Peyer's patch (tissue), 4 donors: Measurements from ENCODE around the gene GAL3ST3. TPM values are rescaled to one million over a fixed set of nuclear protein-coding genes. Genes with fewer than 3 reads are reported as not detected.

Experiments
- DNase-seq, 3 donors: peaks; one replicate each; pipeline ENCODE4 v3.0.0-alpha.2; 2017 to 2019
- H3K27ac ChIP-seq, 4 donors: fragments of 200-600 bp; sonication (generic); one replicate each; pipeline ENCODE4 v1.5.1; 2016 to 2019
- H3K27me3 ChIP-seq, 2 donors: fragments of 200-600 bp; sonication (generic); one replicate each; pipeline ENCODE4 v1.5.1; 2019
- H3K36me3 ChIP-seq, 3 donors: fragments of 200-600 bp; sonication (generic); one replicate each; pipeline ENCODE4 v1.5.1; 2016 to 2019
- H3K4me1 ChIP-seq, 4 donors: fragments of 200-600 bp; sonication (generic); one replicate each; pipeline ENCODE4 v1.5.1; 2016 to 2019
- H3K4me3 ChIP-seq, 4 donors: fragments of 200-600 bp; sonication (generic); 1 replicate in 3 of 4; 2 replicates in 1 of 4; pipeline ENCODE4 v1.5.1; 2016 to 2019; ENCODE audit warnings: mild to moderate bottlenecking in 1 of 4
- H3K9me3 ChIP-seq, 4 donors: fragments of 200-600 bp; sonication (generic); one replicate each; pipeline ENCODE4 v1.5.1; 2016 to 2019; ENCODE audit warnings: mild to moderate bottlenecking in 1 of 4
- CTCF ChIP-seq, 6 experiments: fragments of 450-650 bp in 4 of 6; fragments of 200-600 bp in 2 of 6; sonication (generic) in 1 of 6; IDR thresholded peaks; one replicate each; pipeline ENCODE4 v1.5.1; 2017 to 2019; ENCODE audit warnings: antibody characterized with exemption in 6 of 6, mild to moderate bottlenecking in 3 of 6, moderate library complexity in 1 of 6
- POLR2A ChIP-seq, 2 donors: fragments of 450-650 bp; IDR thresholded peaks; one replicate each; pipeline ENCODE4 v1.5.1; 2017; ENCODE audit warnings: antibody characterized with exemption in 2 of 2, mild to moderate bottlenecking in 2 of 2, moderate library complexity in 2 of 2
- total RNA-seq, 4 donors: library from RNA; depleted of rRNA; stranded (reverse); fragments of >200 nt; gene quantifications; one replicate each; pipeline ENCODE4 v1.1.0, GENCODE V29; 2016

Gene GAL3ST3
- total RNA-seq, 4 donors from 2014 or later = not detected

DNA sequence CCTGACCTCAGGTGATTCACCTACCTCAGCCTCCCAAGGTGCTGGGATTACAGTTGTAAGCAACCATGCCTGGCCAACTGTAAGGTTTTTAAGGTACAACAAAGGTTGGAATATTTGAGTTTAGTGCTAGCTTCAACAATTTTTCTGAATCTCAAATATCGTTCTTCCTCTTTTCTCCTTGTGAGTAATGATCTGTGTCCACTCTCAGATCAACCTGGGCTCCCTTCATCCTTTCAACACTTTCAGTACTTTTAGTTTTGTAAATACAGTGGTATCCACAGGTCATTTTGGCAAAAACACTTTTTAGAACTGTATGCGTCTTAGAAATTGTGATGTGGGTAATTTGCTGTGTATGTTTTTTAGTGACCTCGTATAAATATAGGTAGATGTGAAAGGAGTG, 29.0 kb upstream of the GAL3ST3 start:
- no peak for TF ChIP-seq POLR2A (IDR thresholded peaks at IDR 0.05)
- TF ChIP-seq CTCF (IDR thresholded peaks at IDR 0.05) = no peak
- H3K4me1 ChIP-seq = peaks cover 0 to 31% (median 19%) of the 10 kb centered on the region in 4 donors
- H3K9me3 ChIP-seq = no peaks in the 10 kb centered on the region
- peak in 1 of 3 donors; percentile 16 for DNase-seq
- H3K4me3 ChIP-seq = no peak overlapping the region
- H3K36me3 ChIP-seq = no peaks in the 10 kb centered on the region
- H3K27ac ChIP-seq = peak overlapping the region in 1 of 4 donors; percentile 65
- H3K27me3 ChIP-seq = no peaks in the 10 kb centered on the region

DNA sequence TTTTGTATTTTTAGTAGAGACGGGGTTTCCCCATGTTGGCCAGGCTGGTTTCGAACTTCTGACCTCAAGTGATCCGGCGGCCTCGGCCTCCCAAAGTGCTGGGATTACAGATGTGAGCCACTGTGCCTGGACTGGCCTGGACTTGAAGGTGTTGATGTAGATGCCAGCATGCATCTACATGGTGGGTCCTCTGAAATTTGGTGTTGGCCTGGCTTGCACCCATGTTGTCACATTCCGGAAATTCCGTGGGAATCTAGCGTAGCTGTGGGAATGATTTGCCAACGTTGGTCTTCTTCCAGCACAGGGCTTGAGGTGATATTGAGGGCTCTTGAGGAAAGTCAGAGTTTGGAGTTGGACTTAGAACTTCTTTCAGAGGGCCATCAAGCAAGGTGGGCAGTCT, 27.6 kb upstream of the GAL3ST3 start:
- TF ChIP-seq CTCF (IDR thresholded peaks at IDR 0.05) (no peak), POLR2A (IDR thresholded peaks at IDR 0.05) (no peak)
- no peaks in the 10 kb centered on the region for H3K27me3 ChIP-seq
- no peaks in the 10 kb centered on the region for H3K9me3 ChIP-seq
- no peak overlapping the region for H3K27ac ChIP-seq
- no peak overlapping the region for H3K4me3 ChIP-seq
- DNase-seq = no peak
- H3K36me3 ChIP-seq = no peaks in the 10 kb centered on the region
- H3K4me1 ChIP-seq = peaks cover 0 to 21% (median 12%) of the 10 kb centered on the region in 4 donors

DNA sequence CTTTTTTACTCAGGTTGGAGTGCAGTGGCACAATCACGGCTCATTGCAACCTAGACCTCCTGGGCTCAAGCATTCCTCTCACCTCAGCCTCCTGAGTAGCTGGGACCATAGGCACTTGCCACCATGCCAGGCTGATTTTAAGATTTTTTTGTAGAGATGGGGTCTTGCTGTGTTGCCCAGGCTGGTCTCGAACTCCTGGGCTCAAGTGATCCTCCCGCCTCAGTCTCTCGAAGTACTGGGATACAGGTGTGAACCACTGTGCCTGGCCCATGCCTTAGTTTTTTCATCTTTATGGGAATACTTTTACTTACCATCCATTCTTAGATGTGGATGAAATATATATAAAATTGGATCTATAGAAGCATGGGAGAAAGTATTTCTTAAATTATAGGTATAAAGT, 26.3 kb upstream of the GAL3ST3 start:
- Histone ChIP-seq H3K36me3 (no peaks in the 10 kb centered on the region), H3K27me3 (no peaks in the 10 kb centered on the region), H3K4me3 (no peak overlapping the region), H3K27ac (no peak overlapping the region), H3K9me3 (no peaks in the 10 kb centered on the region), H3K4me1 (peaks cover 0 to 12% (median 3%) of the 10 kb centered on the region in 4 donors)
- peak in 1 of 3 donors; percentile 9 for DNase-seq
- TF ChIP-seq POLR2A (IDR thresholded peaks at IDR 0.05) (no peak), CTCF (IDR thresholded peaks at IDR 0.05) (no peak)

- H3K36me3 ChIP-seq = peaks cover 0 to 6% (median 0%) of the 10 kb centered on the region in 3 donors
- no peak for TF ChIP-seq POLR2A (IDR thresholded peaks at IDR 0.05)
- TF ChIP-seq CTCF (IDR thresholded peaks at IDR 0.05) = no peak
- H3K4me1 ChIP-seq = peaks cover 0 to 17% (median 5%) of the 10 kb centered on the region in 4 donors
- no peak overlapping the region for H3K27ac ChIP-seq
- no peaks in the 10 kb centered on the region for H3K9me3 ChIP-seq
- no peak overlapping the region for H3K4me3 ChIP-seq
- peak in 1 of 3 donors; percentile 13 for DNase-seq
- no peaks in the 10 kb centered on the region for H3K27me3 ChIP-seq
Observed at GRCh38 chr11:66073669-66074068, 24.7 kb upstream of the GAL3ST3 start.

DNA sequence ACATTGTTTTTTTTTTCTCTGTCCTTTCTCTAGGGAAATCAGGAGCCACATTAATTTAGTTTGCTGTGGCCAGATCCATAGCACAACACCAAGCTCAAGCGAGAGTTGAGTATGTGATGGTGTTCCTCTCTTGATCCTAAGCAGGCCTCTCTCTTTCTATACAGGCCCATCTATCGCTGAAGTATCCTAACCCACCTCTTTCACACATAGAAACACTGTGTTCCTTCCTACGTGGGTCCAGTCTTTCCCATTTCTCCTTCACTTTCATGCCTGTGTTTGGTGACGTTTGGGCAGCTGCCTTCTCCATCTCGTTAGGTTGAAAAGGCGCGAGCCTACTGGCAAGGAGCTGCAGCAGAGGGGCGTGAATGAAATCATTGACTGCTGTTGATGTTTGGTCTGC, 23.6 kb upstream of the GAL3ST3 start:
- H3K4me1 ChIP-seq = peaks cover 0 to 28% (median 5%) of the 10 kb centered on the region in 4 donors
- no peak for TF ChIP-seq POLR2A (IDR thresholded peaks at IDR 0.05)
- TF ChIP-seq CTCF (IDR thresholded peaks at IDR 0.05) = no peak
- no peak overlapping the region for H3K27ac ChIP-seq

DNA sequence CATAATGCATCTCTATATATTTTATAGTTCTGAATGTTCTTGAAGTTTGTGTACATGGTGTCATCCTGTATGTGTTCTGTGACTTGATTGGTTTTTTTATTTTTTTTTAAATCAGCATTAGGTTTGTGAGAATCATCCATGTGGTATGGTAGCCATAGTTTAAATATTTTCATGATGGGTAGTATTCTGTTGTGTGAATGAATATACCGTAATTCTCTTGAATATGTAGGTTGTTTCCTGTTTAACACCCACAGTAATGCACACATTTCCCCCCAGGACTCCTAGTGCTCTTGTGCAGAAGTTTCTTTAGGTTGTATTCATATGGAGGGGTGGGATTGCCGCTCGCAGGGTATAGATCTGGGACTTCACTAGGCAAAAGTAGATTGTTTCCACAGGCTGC, 23.1 kb upstream of the GAL3ST3 start:
- H3K4me1 ChIP-seq = peaks cover 0 to 30% (median 5%) of the 10 kb centered on the region in 4 donors
- no peak for DNase-seq
- TF ChIP-seq CTCF (IDR thresholded peaks at IDR 0.05) (no peak), POLR2A (IDR thresholded peaks at IDR 0.05) (no peak)
- H3K9me3 ChIP-seq = no peaks in the 10 kb centered on the region
- H3K27me3 ChIP-seq = no peaks in the 10 kb centered on the region
- H3K36me3 ChIP-seq = peaks cover 0 to 22% (median 0%) of the 10 kb centered on the region in 3 donors
- H3K27ac ChIP-seq = peak overlapping the region in 1 of 4 donors; percentile 97
- H3K4me3 ChIP-seq = no peak overlapping the region

More for the DNA sequence above, 23.6 kb upstream of the GAL3ST3 start:
- no peak for DNase-seq
- Histone ChIP-seq H3K9me3 (no peaks in the 10 kb centered on the region), H3K4me3 (no peak overlapping the region), H3K36me3 (peaks cover 0 to 17% (median 0%) of the 10 kb centered on the region in 3 donors), H3K27me3 (no peaks in the 10 kb centered on the region)
